Measurements from ENCODE around the gene LDB2.

Gene LDB2

GRCh38 chr4:16809064-16809463 lies 89.4 kb downstream of the LDB2 start:
- H3K36me3 ChIP-seq = no peaks in the 10 kb centered on the region
- H3K4me1 ChIP-seq = no peaks in the 10 kb centered on the region
- no peak for DNase-seq
- H3K27me3 ChIP-seq = no peaks in the 10 kb centered on the region
- no peak for TF ChIP-seq CTCF (IDR thresholded peaks at IDR 0.05)
- H3K4me3 ChIP-seq = no peak overlapping the region
- H3K9me3 ChIP-seq = no peaks in the 10 kb centered on the region
- intact Hi-C loops (cut with DNase I; ENCODE audit: low total_unique reads) = no loop called here
- H3K27ac ChIP-seq = no peak overlapping the region

GRCh38 chr4:16807355-16807754 lies 91.1 kb downstream of the LDB2 start:
- H3K4me3 ChIP-seq = no peak overlapping the region
- H3K36me3 ChIP-seq = no peaks in the 10 kb centered on the region
- intact Hi-C loops (cut with DNase I; ENCODE audit: low total_unique reads) = no loop called here
- H3K27me3 ChIP-seq = no peaks in the 10 kb centered on the region
- H3K4me1 ChIP-seq = no peaks in the 10 kb centered on the region
- no peak for DNase-seq
- H3K9me3 ChIP-seq = no peaks in the 10 kb centered on the region
- TF ChIP-seq CTCF (IDR thresholded peaks at IDR 0.05) = no peak
- H3K27ac ChIP-seq = no peak overlapping the region

GRCh38 chr4:16804581-16804980 lies 93.9 kb downstream of the LDB2 start:
- H3K4me1 ChIP-seq = no peaks in the 10 kb centered on the region
- intact Hi-C loops (cut with DNase I; ENCODE audit: low total_unique reads) = no loop called here
- H3K27ac ChIP-seq = no peak overlapping the region
- no peak for DNase-seq
- H3K27me3 ChIP-seq = no peaks in the 10 kb centered on the region
- no peak overlapping the region for H3K4me3 ChIP-seq
- no peaks in the 10 kb centered on the region for H3K9me3 ChIP-seq
- no peak for TF ChIP-seq CTCF (IDR thresholded peaks at IDR 0.05)
- H3K36me3 ChIP-seq = no peaks in the 10 kb centered on the region

GRCh38 chr4:16802044-16802443 lies 96.4 kb downstream of the LDB2 start:
- no peak for TF ChIP-seq CTCF (IDR thresholded peaks at IDR 0.05)
- intact Hi-C loops (cut with DNase I; ENCODE audit: low total_unique reads) = no loop called here
- no peaks in the 10 kb centered on the region for H3K36me3 ChIP-seq
- H3K9me3 ChIP-seq = no peaks in the 10 kb centered on the region
- DNase-seq = no peak
- no peaks in the 10 kb centered on the region for H3K4me1 ChIP-seq
- H3K27ac ChIP-seq = no peak overlapping the region
- H3K4me3 ChIP-seq = no peak overlapping the region
- no peaks in the 10 kb centered on the region for H3K27me3 ChIP-seq

GRCh38 chr4:16801356-16801755 lies 97.1 kb downstream of the LDB2 start:
- no peak for TF ChIP-seq CTCF (IDR thresholded peaks at IDR 0.05)
- H3K27me3 ChIP-seq = no peaks in the 10 kb centered on the region
- H3K4me1 ChIP-seq = no peaks in the 10 kb centered on the region
- H3K9me3 ChIP-seq = no peaks in the 10 kb centered on the region
- H3K27ac ChIP-seq = no peak overlapping the region
- no peak for DNase-seq
- intact Hi-C loops (cut with DNase I; ENCODE audit: low total_unique reads) = no loop called here
- no peaks in the 10 kb centered on the region for H3K36me3 ChIP-seq
- H3K4me3 ChIP-seq = no peak overlapping the region

GRCh38 chr4:16794816-16795445 lies 103.5 kb downstream of the LDB2 start:
- H3K4me1 ChIP-seq = no peaks in the 10 kb centered on the region
- no peak overlapping the region for H3K4me3 ChIP-seq
- H3K27me3 ChIP-seq = no peaks in the 10 kb centered on the region
- intact Hi-C loops (cut with DNase I; ENCODE audit: low total_unique reads) = no loop called here
- peak in 1 of 2 donors; percentile 56 for DNase-seq
- TF ChIP-seq CTCF (IDR thresholded peaks at IDR 0.05) = peak; percentile 45 to 57
- no peaks in the 10 kb centered on the region for H3K9me3 ChIP-seq
- no peak overlapping the region for H3K27ac ChIP-seq
- no peaks in the 10 kb centered on the region for H3K36me3 ChIP-seq
